HL-60 (cell line): Measurements from ENCODE around the gene UGT2B10.

Experiments used
- GABPA ChIP-seq: IDR thresholded peaks from 2 replicates; pipeline ENCODE4 v1.6.1; 2012; ENCODE audit warnings: low read depth
- POLR2AphosphoS5 ChIP-seq: IDR thresholded peaks from 2 replicates; pipeline ENCODE4 v1.6.1; 2012; ENCODE audit warnings: low read depth
- TF ChIP-seq, protein P1 (sequence below): IDR thresholded peaks from one replicate; pipeline ENCODE4 v1.5.1; 2011; ENCODE audit warnings: low read length, control low read depth, inconsistent platforms; ENCODE audit not compliant: insufficient read depth
- TF ChIP-seq, protein P2 (sequence below): IDR thresholded peaks from 2 replicates; pipeline ENCODE4 v1.6.1; 2012; ENCODE audit warnings: low read depth; ENCODE audit not compliant: insufficient replicate concordance

- TF ChIP-seq, protein P1, sequence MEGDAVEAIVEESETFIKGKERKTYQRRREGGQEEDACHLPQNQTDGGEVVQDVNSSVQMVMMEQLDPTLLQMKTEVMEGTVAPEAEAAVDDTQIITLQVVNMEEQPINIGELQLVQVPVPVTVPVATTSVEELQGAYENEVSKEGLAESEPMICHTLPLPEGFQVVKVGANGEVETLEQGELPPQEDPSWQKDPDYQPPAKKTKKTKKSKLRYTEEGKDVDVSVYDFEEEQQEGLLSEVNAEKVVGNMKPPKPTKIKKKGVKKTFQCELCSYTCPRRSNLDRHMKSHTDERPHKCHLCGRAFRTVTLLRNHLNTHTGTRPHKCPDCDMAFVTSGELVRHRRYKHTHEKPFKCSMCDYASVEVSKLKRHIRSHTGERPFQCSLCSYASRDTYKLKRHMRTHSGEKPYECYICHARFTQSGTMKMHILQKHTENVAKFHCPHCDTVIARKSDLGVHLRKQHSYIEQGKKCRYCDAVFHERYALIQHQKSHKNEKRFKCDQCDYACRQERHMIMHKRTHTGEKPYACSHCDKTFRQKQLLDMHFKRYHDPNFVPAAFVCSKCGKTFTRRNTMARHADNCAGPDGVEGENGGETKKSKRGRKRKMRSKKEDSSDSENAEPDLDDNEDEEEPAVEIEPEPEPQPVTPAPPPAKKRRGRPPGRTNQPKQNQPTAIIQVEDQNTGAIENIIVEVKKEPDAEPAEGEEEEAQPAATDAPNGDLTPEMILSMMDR = no peak
- TF ChIP-seq GABPA = no peak
- TF ChIP-seq POLR2AphosphoS5 = no peak
- TF ChIP-seq, protein P2, sequence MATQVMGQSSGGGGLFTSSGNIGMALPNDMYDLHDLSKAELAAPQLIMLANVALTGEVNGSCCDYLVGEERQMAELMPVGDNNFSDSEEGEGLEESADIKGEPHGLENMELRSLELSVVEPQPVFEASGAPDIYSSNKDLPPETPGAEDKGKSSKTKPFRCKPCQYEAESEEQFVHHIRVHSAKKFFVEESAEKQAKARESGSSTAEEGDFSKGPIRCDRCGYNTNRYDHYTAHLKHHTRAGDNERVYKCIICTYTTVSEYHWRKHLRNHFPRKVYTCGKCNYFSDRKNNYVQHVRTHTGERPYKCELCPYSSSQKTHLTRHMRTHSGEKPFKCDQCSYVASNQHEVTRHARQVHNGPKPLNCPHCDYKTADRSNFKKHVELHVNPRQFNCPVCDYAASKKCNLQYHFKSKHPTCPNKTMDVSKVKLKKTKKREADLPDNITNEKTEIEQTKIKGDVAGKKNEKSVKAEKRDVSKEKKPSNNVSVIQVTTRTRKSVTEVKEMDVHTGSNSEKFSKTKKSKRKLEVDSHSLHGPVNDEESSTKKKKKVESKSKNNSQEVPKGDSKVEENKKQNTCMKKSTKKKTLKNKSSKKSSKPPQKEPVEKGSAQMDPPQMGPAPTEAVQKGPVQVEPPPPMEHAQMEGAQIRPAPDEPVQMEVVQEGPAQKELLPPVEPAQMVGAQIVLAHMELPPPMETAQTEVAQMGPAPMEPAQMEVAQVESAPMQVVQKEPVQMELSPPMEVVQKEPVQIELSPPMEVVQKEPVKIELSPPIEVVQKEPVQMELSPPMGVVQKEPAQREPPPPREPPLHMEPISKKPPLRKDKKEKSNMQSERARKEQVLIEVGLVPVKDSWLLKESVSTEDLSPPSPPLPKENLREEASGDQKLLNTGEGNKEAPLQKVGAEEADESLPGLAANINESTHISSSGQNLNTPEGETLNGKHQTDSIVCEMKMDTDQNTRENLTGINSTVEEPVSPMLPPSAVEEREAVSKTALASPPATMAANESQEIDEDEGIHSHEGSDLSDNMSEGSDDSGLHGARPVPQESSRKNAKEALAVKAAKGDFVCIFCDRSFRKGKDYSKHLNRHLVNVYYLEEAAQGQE = no peak
These were observed 12.8 kb upstream of the UGT2B10 start for GRCh38 chr4:68803013-68803412.
